HG03342 (cell line): ENCODE data around the gene EPHB1.
A peak's percentile ranks its signal among the peaks of the same experiment; 100 is the strongest.

ENCODE experiments used
- ATAC-seq: cut with Tn5 transposase; IDR thresholded peaks from one replicate; pipeline ENCODE4 v1.9.1; 2021; ENCODE audit warnings: mild to moderate bottlenecking, moderate library complexity; ENCODE audit not compliant: unreplicated experiment

Gene EPHB1

GRCh38 chr3:134794950-134795745 is at the start of gene EPHB1:
Gene EPHB1, plus strand, starts transcription at chr3:134795260.
- ATAC-seq = peak; percentile 80

- ATAC-seq = no peak
Observed at GRCh38 chr3:134748698-134749097, 46.4 kb upstream of the EPHB1 start.

GRCh38 chr3:134749174-134749573 is 45.9 kb upstream of the EPHB1 start:
- no peak for ATAC-seq

GRCh38 chr3:134749802-134750553 is 45.1 kb upstream of the EPHB1 start:
- ATAC-seq = no peak

- no peak for ATAC-seq
Observed at GRCh38 chr3:134751831-134752230, 43.2 kb upstream of the EPHB1 start.

GRCh38 chr3:134752761-134753461 is 42.1 kb upstream of the EPHB1 start:
- ATAC-seq = no peak

GRCh38 chr3:134753999-134754742 is 40.9 kb upstream of the EPHB1 start:
- no peak for ATAC-seq

- ATAC-seq = peak; percentile 92
Observed at GRCh38 chr3:134754768-134755559, 40.1 kb upstream of the EPHB1 start.

- no peak for ATAC-seq
Observed at GRCh38 chr3:134755821-134756220, 39.2 kb upstream of the EPHB1 start.

- ATAC-seq = no peak
Observed at GRCh38 chr3:134757549-134758069, 37.5 kb upstream of the EPHB1 start.

- ATAC-seq = no peak
Observed at GRCh38 chr3:134761213-134761612, 33.8 kb upstream of the EPHB1 start.

- ATAC-seq = no peak
Observed at GRCh38 chr3:134762016-134762415, 33.0 kb upstream of the EPHB1 start.

- no peak for ATAC-seq
Observed at GRCh38 chr3:134765468-134765867, 29.6 kb upstream of the EPHB1 start.

GRCh38 chr3:134766290-134766689 is 28.8 kb upstream of the EPHB1 start:
- ATAC-seq = no peak

GRCh38 chr3:134768116-134768515 is 26.9 kb upstream of the EPHB1 start:
- ATAC-seq = no peak

- ATAC-seq = no peak
Observed at GRCh38 chr3:134768837-134769236, 26.2 kb upstream of the EPHB1 start.

- no peak for ATAC-seq
Observed at GRCh38 chr3:134769287-134769868, 25.7 kb upstream of the EPHB1 start.

- no peak for ATAC-seq
Observed at GRCh38 chr3:134772011-134772410, 23.0 kb upstream of the EPHB1 start.

GRCh38 chr3:134772591-134772990 is 22.5 kb upstream of the EPHB1 start:
- no peak for ATAC-seq
